Ishikawa (cell line): ENCODE data around the gene CHORDC1.

ENCODE experiments used
- CEBPB ChIP-seq: IDR thresholded peaks from 2 replicates; pipeline ENCODE4 v1.6.1; 2012
- CREB1 ChIP-seq: IDR thresholded peaks from 2 replicates; pipeline ENCODE4 v1.6.1; 2012; ENCODE audit warnings: low read depth
- EGR1 ChIP-seq: IDR thresholded peaks from 2 replicates; pipeline ENCODE4 v1.6.1; 2012
- EP300 ChIP-seq: IDR thresholded peaks from 2 replicates; pipeline ENCODE4 v1.6.1; 2012; ENCODE audit warnings: borderline replicate concordance
- FOXM1 ChIP-seq: IDR thresholded peaks from 2 replicates; pipeline ENCODE4 v1.6.1; 2012; ENCODE audit warnings: low read depth, borderline replicate concordance
- NFIC ChIP-seq: IDR thresholded peaks from 2 replicates; pipeline ENCODE4 v1.6.1; 2012
- RAD21 ChIP-seq: IDR thresholded peaks from 2 replicates; pipeline ENCODE4 v1.6.1; 2012; ENCODE audit warnings: low read depth
- TAF1 ChIP-seq: IDR thresholded peaks from 2 replicates; pipeline ENCODE4 v1.6.1; 2012; ENCODE audit warnings: low read depth, mild to moderate bottlenecking
- TCF12 ChIP-seq: IDR thresholded peaks from 2 replicates; pipeline ENCODE4 v1.6.1; 2012; ENCODE audit warnings: low read depth
- TEAD4 ChIP-seq: IDR thresholded peaks from 2 replicates; pipeline ENCODE4 v1.6.1; 2012
- USF1 ChIP-seq: IDR thresholded peaks from 2 replicates; pipeline ENCODE4 v1.6.1; 2012
- YY1 ChIP-seq: IDR thresholded peaks from 2 replicates; pipeline ENCODE4 v1.6.1; 2012; ENCODE audit warnings: low read depth
- ZBTB7A ChIP-seq: IDR thresholded peaks from 2 replicates; pipeline ENCODE4 v1.6.1; 2012; ENCODE audit warnings: low read depth
- TF ChIP-seq, protein P1 (sequence below): IDR thresholded peaks from 2 replicates; pipeline ENCODE4 v1.6.1; 2012
- TF ChIP-seq, protein P2 (sequence below): IDR thresholded peaks from 2 replicates; pipeline ENCODE4 v1.6.1; 2012; ENCODE audit warnings: low read depth, mild to moderate bottlenecking

Gene CHORDC1

GRCh38 chr11:90222459-90223247, at the start of gene CHORDC1:
Gene CHORDC1 (minus strand): TSS chr11:90223049. CDS start chr11:90222954, 95 bp downstream.
- peak; percentile 81 for TF ChIP-seq TAF1
- 0 out of 2 replicates have a peak, but pooled peaks have one; percentile 2 for TF ChIP-seq TEAD4
- no peak for TF ChIP-seq EGR1
- TF ChIP-seq YY1: 0 out of 2 replicates have a peak, but pooled peaks have one; percentile 15
- TF ChIP-seq, protein P1, sequence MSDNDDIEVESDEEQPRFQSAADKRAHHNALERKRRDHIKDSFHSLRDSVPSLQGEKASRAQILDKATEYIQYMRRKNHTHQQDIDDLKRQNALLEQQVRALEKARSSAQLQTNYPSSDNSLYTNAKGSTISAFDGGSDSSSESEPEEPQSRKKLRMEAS: peak; percentile 58; the same call in 1 of the 2 replicates
- no peak for TF ChIP-seq FOXM1

DNA sequence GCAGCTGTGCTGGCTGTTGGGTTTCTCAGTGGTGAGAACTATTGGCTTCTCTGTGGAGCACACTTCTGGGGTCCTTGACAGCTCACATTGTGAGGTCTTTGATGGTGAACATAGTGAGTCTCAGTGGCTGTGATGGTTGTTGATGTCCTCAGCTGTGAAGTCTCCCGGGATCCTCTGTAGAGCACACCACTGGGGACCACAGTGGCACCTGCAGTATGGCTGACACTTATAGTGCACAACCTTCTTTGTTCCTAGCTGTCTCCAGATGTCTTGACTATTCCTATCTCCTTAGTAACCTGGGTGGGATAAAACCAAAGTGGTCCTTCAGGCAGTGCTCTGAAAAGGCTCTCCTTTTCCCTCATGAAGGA, 34.3 kb upstream of the CHORDC1 start:
- TF ChIP-seq FOXM1 (no peak), USF1 (no peak), CREB1 (no peak), NFIC (no peak), CEBPB (no peak), YY1 (no peak), TEAD4 (no peak), TAF1 (no peak), RAD21 (no peak), EP300 (no peak), EGR1 (no peak), TCF12 (no peak), ZBTB7A (no peak)
- TF ChIP-seq, protein P1: no peak
- TF ChIP-seq, protein P2, sequence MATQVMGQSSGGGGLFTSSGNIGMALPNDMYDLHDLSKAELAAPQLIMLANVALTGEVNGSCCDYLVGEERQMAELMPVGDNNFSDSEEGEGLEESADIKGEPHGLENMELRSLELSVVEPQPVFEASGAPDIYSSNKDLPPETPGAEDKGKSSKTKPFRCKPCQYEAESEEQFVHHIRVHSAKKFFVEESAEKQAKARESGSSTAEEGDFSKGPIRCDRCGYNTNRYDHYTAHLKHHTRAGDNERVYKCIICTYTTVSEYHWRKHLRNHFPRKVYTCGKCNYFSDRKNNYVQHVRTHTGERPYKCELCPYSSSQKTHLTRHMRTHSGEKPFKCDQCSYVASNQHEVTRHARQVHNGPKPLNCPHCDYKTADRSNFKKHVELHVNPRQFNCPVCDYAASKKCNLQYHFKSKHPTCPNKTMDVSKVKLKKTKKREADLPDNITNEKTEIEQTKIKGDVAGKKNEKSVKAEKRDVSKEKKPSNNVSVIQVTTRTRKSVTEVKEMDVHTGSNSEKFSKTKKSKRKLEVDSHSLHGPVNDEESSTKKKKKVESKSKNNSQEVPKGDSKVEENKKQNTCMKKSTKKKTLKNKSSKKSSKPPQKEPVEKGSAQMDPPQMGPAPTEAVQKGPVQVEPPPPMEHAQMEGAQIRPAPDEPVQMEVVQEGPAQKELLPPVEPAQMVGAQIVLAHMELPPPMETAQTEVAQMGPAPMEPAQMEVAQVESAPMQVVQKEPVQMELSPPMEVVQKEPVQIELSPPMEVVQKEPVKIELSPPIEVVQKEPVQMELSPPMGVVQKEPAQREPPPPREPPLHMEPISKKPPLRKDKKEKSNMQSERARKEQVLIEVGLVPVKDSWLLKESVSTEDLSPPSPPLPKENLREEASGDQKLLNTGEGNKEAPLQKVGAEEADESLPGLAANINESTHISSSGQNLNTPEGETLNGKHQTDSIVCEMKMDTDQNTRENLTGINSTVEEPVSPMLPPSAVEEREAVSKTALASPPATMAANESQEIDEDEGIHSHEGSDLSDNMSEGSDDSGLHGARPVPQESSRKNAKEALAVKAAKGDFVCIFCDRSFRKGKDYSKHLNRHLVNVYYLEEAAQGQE: no peak

GRCh38 chr11:90256404-90257157, 33.7 kb upstream of the CHORDC1 start:
- TF ChIP-seq EGR1 (no peak), YY1 (no peak), TCF12 (no peak), FOXM1 (no peak)

DNA sequence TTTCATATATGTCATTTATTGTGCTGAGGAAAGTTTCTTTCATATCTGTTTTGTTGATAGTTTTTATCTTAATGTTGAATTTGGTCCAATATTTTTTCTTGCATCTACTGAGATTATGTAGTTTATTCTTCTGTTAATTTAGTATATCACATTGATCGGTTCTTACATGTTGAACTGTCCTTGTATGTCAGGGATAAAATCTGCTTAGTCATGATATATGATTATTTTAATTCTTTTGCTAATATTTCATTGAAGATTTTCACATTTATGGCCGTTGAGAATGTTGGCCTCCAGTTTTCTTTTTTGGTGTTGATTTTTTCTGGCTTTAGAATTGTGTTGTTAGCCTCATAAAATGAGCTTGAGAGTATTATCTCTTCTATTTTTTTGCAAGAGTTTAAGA, 31.2 kb upstream of the CHORDC1 start:
- TF ChIP-seq ZBTB7A: no peak
- TF ChIP-seq YY1: no peak
- no peak for TF ChIP-seq FOXM1
- TF ChIP-seq USF1: no peak
- TF ChIP-seq TAF1: no peak
- no peak for TF ChIP-seq EGR1
- no peak for TF ChIP-seq TEAD4
- TF ChIP-seq, protein P2: no peak
- no peak for TF ChIP-seq TCF12
- TF ChIP-seq CEBPB: no peak

DNA sequence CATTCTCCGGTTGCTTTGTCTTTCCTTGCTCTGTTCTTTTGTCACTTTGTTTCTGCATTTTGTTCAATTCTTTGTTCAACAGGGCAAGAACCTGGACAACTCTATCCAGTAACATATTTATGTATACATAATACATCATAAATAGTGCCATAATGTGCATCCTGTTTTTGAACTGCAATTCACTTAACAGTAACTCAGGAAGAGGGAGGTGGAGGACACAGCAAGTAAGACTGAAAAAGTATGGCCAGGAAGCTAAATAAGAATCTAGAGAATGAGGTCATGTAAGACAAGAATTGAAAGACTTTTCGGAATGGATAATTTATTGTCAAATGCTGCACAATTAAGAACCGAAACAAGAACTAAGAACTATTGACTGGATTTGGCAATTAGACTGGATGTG, 29.2 kb upstream of the CHORDC1 start:
- no peak for TF ChIP-seq YY1
- TF ChIP-seq, protein P1: no peak
- no peak for TF ChIP-seq RAD21
